GM19193 (cell line): ENCODE results near the gene GIT2.
A peak's percentile ranks its signal among the peaks of the same experiment; 100 is the strongest.

Source experiments
- POLR2A ChIP-seq: IDR thresholded peaks from 4 replicates; pipeline ENCODE4 v1.6.1; 2011; ENCODE audit not compliant: insufficient read depth, insufficient read length; ENCODE audit errors: extremely low read depth

The GIT2 gene

DNA sequence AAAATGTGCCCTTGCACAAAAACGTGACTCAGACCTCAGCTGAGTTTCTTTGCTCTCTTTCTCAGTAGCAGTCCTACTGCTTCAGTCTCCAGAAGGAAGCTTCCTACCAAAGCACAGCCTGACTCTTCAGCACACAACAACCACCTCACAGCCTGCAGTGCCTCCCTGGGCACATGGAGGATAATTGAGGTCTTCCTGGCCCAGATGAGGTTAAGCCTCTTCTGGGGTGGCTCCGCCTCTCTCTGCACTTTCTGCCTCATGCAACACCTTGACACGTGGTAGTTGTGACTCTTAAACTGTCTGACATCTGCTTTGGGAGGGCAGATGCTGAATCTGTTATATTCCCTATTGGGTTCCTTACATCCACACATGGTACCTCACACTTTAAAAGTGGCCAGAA, 33.8 kb downstream of the GIT2 start:
- no peak for TF ChIP-seq POLR2A

DNA sequence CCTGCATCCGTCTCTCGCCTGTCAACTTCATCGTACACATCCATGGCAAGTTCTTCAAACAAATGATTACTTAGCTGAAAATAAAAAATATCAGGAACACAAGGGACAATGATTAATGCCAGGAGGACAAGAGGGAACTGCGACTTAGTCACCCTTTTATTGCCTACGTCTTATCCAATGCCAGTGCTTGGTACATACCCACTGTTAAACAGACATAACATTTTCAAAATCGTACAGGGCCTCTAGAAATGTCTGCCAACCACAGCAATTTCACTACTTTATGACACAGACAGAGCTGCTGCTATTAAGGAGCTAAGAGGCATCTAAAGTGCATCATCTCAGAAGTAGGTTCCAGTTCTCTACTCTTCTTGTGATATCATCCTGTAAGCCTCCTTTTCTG, 34.6 kb downstream of the GIT2 start:
- TF ChIP-seq POLR2A = no peak

DNA sequence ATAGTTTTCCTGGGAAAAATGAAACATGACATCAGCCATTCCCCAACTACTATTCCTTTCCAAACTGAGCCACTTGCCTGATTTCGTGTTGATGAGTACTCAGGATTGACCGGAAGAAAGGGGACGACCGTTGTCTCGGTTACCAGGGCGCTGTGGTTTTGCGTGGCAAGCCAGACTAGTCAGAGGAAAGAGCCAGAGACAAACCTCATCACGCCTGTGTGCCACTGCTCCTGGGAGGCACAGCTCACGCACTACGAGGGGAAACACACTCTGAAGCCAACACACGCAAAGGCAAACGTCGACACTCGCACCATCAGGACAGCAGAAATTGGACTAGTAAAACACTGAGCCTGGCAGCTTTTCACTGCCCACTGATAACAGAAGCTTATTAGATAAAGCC, 35.0 kb downstream of the GIT2 start:
- no peak for TF ChIP-seq POLR2A

DNA sequence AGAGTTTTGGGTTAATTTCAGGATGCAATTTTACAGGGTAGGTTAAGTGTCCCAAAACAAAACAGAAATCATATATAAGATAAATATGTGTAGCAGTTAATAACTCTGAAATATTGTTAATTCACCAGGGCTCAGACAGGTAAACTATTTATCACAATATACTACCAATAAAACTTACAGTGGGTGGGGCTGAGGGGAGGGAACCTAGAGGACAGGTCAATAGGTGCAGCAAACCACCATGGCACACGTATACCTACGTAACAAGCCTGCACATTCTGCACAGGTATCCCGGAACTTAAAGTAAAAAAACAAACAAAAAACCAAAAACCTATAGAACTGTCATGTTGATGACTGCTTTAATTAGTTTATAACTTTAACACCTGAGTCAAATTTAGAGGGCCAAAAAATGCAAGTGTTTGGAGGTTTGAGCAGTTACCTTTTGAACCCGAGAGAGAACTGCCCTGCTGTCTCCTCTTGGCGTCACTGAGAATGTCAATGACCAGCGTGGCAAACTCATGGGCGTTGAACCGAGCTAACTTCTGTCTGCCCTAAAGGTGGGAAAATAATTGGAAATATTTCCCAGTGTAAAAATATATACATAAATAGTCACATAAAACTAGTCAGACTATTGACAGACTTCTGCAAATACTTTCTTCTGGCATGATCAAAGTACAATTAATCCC, 36.6 kb downstream of the GIT2 start:
- no peak for TF ChIP-seq POLR2A

DNA sequence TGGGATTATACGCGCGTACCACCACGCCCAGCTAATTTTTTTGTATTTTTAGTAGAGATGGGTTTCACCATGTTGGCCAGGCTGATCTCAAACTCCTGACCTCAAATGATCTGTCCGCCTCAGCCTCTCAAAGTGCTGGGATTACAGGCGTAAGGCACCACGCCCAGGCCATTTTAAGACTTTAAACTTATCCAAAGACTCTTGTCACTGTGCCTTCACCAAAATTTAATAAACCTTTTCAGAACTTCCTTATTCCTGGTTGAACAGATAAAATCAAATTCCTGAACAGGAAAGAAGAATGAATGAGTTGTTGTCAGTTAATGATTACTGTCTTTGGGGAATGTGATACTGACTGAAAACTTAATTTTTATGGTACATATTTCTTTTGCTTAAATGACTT, 37.8 kb downstream of the GIT2 start:
- no peak for TF ChIP-seq POLR2A

DNA sequence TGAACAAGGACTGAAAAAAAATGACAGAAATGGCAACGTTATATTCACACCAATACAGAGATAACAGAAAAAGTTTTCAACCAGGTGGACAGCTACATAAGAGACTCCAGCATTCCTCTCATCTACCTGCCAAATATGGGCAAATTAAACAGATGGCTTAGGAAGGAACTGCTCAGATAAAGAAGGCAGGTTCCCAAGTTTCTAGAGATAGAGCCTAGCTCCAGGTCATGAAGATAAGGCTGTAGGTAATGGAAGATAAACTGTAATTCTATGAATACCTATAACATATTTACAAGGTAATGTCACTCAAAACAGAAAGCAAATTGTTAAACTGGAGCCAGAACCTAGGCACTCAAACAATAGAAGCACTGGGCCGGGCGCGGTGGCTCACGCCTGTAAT, 42.5 kb downstream of the GIT2 start:
- TF ChIP-seq POLR2A = no peak

DNA sequence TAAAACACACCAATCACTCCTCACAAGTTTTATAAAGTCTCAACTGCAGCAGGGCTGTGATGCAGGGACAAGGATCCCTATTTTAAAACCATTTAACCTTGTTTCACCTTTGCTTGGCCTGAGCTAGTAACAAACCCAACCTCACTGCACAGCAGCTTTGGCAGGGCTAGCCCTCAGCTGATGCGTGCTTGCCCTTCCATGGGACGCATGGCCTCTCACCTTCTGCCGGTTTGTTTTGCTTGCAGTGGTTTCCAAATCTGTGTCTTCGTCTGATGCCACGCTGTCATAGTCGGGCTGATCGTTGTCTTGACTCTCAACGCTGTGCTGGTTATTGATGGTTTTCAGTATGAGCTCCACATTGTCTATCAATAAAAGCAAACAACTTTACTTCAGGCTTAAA, 43.3 kb downstream of the GIT2 start:
- no peak for TF ChIP-seq POLR2A

DNA sequence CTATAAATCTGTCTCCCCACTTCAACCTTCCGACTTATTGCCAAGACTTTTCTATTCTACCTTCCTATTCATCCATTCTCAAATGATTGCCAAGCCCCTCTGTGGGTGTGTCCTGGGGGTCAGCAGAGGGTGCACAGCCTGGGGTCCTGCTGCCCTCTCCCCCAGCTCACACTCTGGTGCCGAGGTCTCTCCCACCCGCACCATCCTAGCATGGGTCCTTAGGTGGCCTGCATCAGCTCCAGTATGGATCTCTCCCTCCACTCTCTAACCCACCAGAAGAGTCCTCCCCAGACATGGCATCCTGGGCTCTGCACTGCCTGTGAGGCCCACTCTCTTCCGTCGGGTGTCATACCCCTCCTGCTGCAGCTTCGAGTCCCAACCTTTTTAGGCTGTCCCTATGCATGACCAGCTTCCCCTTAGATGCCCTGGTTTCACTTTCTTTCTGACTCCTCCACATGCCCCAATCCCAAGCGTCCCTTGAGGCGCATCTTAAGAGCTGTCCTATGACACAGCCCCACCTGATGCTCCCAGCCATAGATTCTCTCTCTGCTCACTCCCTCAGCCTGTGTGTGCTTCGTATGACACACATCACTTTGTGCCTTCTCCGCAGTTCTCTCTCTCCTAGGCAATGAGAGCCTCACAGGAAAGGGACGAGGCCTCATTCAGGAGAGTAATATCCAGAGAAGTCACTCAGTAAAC, 43.9 kb downstream of the GIT2 start:
- peak; percentile 3 for TF ChIP-seq POLR2A

DNA sequence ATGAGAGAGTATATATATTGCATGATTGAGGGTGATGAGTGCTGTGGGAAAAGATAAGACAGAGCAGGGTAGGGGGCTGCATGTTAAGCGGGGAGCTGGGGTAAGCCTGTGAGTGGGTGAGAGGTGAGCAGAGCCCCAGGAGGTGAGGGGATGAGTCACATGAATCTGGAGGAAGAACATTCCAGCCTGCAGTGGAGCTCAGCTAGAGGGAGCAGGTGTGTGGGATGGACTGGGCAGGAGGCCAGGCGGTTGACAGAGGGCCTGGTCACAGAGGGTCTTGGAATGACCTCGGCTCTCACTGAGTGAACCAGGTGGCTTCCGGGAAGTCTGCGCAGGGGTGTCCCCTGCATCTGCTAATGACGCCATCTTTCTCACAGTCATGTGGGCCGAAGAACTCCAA, 44.4 kb downstream of the GIT2 start:
- no peak for TF ChIP-seq POLR2A

DNA sequence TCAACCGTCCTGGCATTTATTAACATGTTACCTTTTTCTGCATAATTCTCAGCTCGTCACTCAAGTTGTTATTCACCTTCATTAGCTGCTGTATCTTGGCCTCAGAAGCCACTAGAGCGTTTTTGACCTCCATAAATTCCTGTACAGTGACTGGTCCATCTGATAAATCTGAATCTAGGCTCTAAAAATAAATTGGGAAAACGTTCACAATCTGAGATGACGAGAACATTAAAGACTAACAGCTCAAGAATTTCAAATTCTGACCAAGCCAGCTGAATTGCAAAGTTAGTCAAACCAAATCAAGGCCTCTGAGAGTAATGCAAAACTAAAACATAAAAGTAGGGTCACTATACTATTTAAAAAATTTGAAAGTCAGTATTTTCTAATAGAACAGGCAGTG, 45.0 kb downstream of the GIT2 start:
- no peak for TF ChIP-seq POLR2A

DNA sequence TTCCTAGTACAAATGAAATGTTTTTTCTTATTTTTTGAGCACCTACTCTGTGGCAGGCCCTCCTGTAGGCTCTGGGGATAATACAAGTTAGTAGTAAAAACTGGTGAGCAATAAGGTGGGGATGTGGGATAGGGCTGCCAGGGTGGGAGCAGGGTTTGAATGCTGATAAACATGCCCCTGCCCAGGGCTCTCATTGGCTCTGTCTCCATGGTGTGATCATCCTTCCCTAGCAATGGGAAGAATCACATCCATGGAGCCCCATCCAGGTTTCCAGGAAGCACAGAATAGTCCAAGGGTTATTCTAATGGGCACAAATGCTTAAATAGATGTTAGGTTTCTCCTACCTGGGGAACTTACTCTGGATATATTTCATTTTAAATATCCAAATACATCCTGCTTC, 45.5 kb downstream of the GIT2 start:
- TF ChIP-seq POLR2A = no peak

DNA sequence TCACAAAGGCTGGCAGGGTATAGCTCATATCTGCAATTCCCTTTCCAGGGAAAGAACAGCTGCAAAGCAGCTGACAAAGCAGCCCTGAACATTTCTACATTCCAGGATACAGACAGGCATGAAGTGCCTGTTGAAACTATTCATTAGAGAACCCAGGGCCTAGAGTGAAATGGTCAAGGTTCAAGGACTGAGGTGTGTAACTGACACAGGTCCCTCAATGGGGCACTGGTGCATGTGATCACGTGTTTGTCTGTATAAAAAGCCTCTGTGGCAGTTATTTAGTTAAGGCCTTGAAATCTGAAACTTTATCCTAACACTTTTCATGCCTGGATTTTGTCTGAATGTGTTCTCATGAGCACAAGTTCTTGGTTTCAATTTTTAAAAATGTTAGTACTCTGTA, 47.1 kb downstream of the GIT2 start:
- TF ChIP-seq POLR2A = no peak

DNA sequence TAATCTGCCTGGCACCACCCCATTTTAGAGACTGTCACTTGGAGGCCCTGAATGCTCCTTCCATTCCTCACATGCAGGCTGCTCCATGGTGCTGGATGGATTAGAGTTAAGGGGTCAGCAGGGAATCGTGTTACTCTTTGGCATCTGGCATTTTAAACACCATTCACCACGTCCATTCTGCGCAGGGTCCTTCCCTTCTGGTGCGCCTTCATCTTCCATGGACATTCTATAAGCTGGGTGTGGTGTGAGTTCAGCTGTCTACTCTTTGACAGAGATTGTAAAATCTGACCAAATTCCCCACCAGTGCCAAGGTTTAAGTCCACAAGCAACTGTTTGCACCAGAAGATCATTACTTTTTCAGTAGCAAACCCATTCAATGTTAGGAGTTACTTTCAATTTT, 47.8 kb downstream of the GIT2 start:
- no peak for TF ChIP-seq POLR2A

DNA sequence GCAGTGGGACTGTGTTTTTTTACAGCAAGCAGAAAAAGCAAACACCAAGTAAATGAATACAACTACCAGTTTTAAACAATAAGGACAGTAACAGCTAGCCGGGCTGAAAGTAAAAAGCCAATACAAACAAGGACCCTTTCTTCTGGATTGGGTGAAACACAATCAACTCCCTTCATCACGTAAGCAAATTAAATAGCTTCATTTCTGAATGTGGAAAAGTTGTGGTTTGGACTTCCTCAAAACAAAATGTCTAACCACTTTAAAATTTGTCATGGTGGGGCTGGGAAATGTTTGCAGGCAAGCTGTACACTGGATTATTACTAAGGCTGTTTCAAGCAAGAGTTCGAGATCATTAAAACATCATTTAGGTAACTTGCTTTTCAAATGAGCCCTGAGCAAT, 48.6 kb downstream of the GIT2 start:
- TF ChIP-seq POLR2A = no peak

DNA sequence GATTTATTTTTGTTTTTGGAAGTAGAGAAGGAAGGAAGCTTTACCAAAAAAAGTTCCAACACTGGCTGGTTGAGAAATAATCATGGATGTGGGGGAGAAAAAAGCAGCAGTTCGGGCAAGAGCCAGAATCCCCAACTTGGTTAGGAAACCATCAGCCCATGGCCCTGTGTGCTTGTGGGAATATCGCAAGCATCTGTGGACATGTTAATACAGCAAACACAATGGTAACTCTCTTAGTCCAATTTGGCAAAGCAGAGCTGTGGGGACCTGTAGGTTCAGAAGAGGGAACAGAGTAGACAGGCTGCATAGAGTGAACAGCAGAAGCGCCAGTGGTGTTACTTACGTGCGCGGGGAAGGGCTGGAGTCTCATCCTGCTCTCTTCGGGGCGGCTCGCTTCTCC, 49.3 kb downstream of the GIT2 start:
- TF ChIP-seq POLR2A = no peak

DNA sequence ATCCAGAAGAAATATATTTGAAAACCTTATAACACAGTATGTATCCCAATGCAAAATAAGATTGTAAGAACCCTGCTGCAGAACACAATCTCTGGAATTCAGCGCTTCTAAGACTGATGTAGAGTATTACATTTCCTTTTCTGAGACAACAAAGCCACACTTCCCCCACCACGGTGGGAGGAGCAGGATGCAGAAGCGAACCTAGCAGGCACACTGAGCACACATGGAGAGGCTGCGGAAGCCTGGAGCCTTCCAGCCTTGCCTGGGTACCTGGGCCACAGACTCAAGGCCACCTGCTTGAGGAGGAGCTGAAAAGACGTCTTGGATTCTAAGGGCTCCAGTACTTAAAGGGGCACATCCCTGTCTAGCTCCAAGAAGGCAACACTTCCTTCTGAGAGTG, 49.7 kb downstream of the GIT2 start:
- no peak for TF ChIP-seq POLR2A
